SK-N-SH (cell line): Measurements from ENCODE around the gene SLC25A26. TPM values are rescaled to one million over a fixed set of nuclear protein-coding genes. Genes with fewer than 3 reads are reported as not detected.

Experiments
- CTCF ChIA-PET: fragments of 300-600, 350-600 bp; formaldehyde crosslinking; extraction: SDS; loops from one replicate; lab custom pipeline; 2021; lab: Yijun Ruan, JAX
- POLR2A ChIA-PET: fragments of 350-600 bp; sonication (Branson Sonifier 250); formaldehyde crosslinking; extraction: SDS; loops from one replicate; lab custom pipeline; 2020; ENCODE audit warnings: antibody characterized with exemption, inconsistent platforms; lab: Yijun Ruan, JAX
- DNase-seq: peaks from one replicate; pipeline ENCODE4 v3.0.0; 2012
- H2AFZ ChIP-seq: fragments of 200-600 bp; sonication (generic); 2 replicates; pipeline ENCODE4 v1.8.1; 2016; ENCODE audit warnings: antibody characterized with exemption, mild to moderate bottlenecking, low read depth
- H3F3A ChIP-seq: fragments of 200-600 bp; sonication (generic); replicated peaks from 2 replicates; pipeline ENCODE3; 2016; ENCODE audit warnings: antibody characterized with exemption, mild to moderate bottlenecking; ENCODE audit not compliant: insufficient read depth
- H3K27ac ChIP-seq, 2 experiments: fragments of 200-500 bp in 1 of 2; fragments of 200-600 bp in 1 of 2; sonication (Bioruptor generic) in 1 of 2; sonication (generic), shearing (Covaris generic) in 1 of 2; 2 replicates each; pipeline versions ENCODE4 v1.5.1 to v1.6.1; 2014 to 2016; ENCODE audit warnings: low read depth in 2 of 2, inconsistent platforms in 1 of 2, low read length in 1 of 2, mild to moderate bottlenecking in 1 of 2, mixed read lengths in 1 of 2
- H3K27me3 ChIP-seq: fragments of 200-600 bp; sonication (generic), shearing (Covaris generic); 2 replicates; pipeline ENCODE4 v1.6.1; 2016; ENCODE audit warnings: mixed run types; ENCODE audit not compliant: insufficient read depth
- H3K36me3 ChIP-seq, 2 experiments: fragments of 200-500 bp in 1 of 2; fragments of 200-600 bp in 1 of 2; sonication (Bioruptor generic) in 1 of 2; sonication (generic) in 1 of 2; replicated peaks in 1 of 2; 2 replicates each; pipeline versions ENCODE3 to v1.5.1; 2014 to 2016; ENCODE audit warnings: low read length in 1 of 2, mild to moderate bottlenecking in 1 of 2; ENCODE audit not compliant: insufficient read depth in 2 of 2, control insufficient read depth in 1 of 2
- H3K4me1 ChIP-seq, 2 experiments: fragments of 200-500 bp in 1 of 2; fragments of 200-600 bp in 1 of 2; sonication (Bioruptor generic) in 1 of 2; sonication (generic), shearing (Covaris generic) in 1 of 2; 2 replicates each; pipeline versions ENCODE4 v1.5.1 to v1.6.1; 2014 to 2016; ENCODE audit warnings: low read depth in 1 of 2, low read length in 1 of 2, mixed run types in 1 of 2; ENCODE audit not compliant: insufficient read depth in 2 of 2, control insufficient read depth in 1 of 2
- H3K4me2 ChIP-seq: fragments of 200-600 bp; sonication (generic), shearing (Covaris generic); 2 replicates; pipeline ENCODE4 v1.6.1; 2017; ENCODE audit warnings: mixed run types
- H3K4me3 ChIP-seq, 2 experiments: fragments of 200-500 bp in 1 of 2; fragments of 200-600 bp in 1 of 2; sonication (Bioruptor generic) in 1 of 2; sonication (generic), shearing (Covaris generic) in 1 of 2; 2 replicates each; pipeline versions ENCODE4 v1.5.1 to v1.8.1; 2014 to 2016; ENCODE audit warnings: low read depth in 2 of 2, inconsistent platforms in 1 of 2, low read length in 1 of 2, mild to moderate bottlenecking in 1 of 2, mixed read lengths in 1 of 2, moderate library complexity in 1 of 2
- H3K79me2 ChIP-seq: fragments of 200-600 bp; sonication (generic); 2 replicates; pipeline ENCODE4 v1.8.1; 2017; ENCODE audit warnings: mild to moderate bottlenecking; ENCODE audit not compliant: insufficient read depth
- H3K9ac ChIP-seq: fragments of 200-600 bp; sonication (generic); 2 replicates; pipeline ENCODE4 v1.6.1; 2017; ENCODE audit warnings: mixed run types
- H3K9me2 ChIP-seq: fragments of 200-600 bp; sonication (generic); 2 replicates; pipeline ENCODE4 v1.6.1; 2017; ENCODE audit warnings: mixed run types
- H3K9me3 ChIP-seq: fragments of 200-600 bp; sonication (generic); 2 replicates; pipeline ENCODE4 v1.6.1; 2017; ENCODE audit warnings: mixed run types, mild to moderate bottlenecking, moderate library complexity
- H4K20me1 ChIP-seq: fragments of 200-600 bp; sonication (generic); 2 replicates; pipeline ENCODE4 v1.6.1; 2017; ENCODE audit warnings: mild to moderate bottlenecking, mixed run types; ENCODE audit not compliant: insufficient read depth
- ELF1 ChIP-seq: IDR thresholded peaks from 2 replicates; pipeline ENCODE4 v1.4.0; 2012
- EZH2phosphoT487 ChIP-seq: fragments of 200-600 bp; sonication (generic); IDR thresholded peaks from 2 replicates; pipeline ENCODE4 v1.6.1; 2017; ENCODE audit warnings: low read depth, mixed run types, mild to moderate bottlenecking, antibody characterized with exemption, moderate library complexity, borderline replicate concordance
- GABPA ChIP-seq: IDR thresholded peaks from 2 replicates; pipeline ENCODE4 v1.4.0; 2012; ENCODE audit warnings: low read depth, mild to moderate bottlenecking
- MEF2A ChIP-seq: IDR thresholded peaks from 2 replicates; pipeline ENCODE4 v1.4.0; 2012; ENCODE audit warnings: low read depth, borderline replicate concordance
- NFIC ChIP-seq: IDR thresholded peaks from 2 replicates; pipeline ENCODE4 v1.4.0; 2012; ENCODE audit warnings: borderline replicate concordance
- NRF1 ChIP-seq: IDR thresholded peaks from 2 replicates; pipeline ENCODE4 v1.6.1; 2012; ENCODE audit warnings: low read depth, mild to moderate bottlenecking, low read length
- POLR2AphosphoS5 ChIP-seq: IDR thresholded peaks from 2 replicates; pipeline ENCODE4 v1.6.1; 2012; ENCODE audit warnings: low read depth, low read length
- RAD21 ChIP-seq: IDR thresholded peaks from 2 replicates; pipeline ENCODE4 v1.6.1; 2012; ENCODE audit warnings: mild to moderate bottlenecking, low read length
- RCOR1 ChIP-seq: fragments of 150-350 bp; IDR thresholded peaks from 2 replicates; pipeline ENCODE4 v1.6.1; 2017; ENCODE audit warnings: antibody characterized with exemption, low read length
- RFX5 ChIP-seq: IDR thresholded peaks from 2 replicates; pipeline ENCODE4 v1.6.1; 2012; ENCODE audit warnings: mild to moderate bottlenecking, improper control_type of control experiment, low read length
- SMC3 ChIP-seq: IDR thresholded peaks from 2 replicates; pipeline ENCODE4 v1.6.1; 2012; ENCODE audit warnings: low read depth, low read length, improper control_type of control experiment
- TAF1 ChIP-seq: IDR thresholded peaks from 2 replicates; pipeline ENCODE4 v1.6.1; 2012; ENCODE audit warnings: low read depth, mild to moderate bottlenecking, low read length, moderate library complexity, borderline replicate concordance
- TCF12 ChIP-seq: IDR thresholded peaks from 2 replicates; pipeline ENCODE4 v1.4.0; 2012
- TEAD4 ChIP-seq: IDR thresholded peaks from 2 replicates; pipeline ENCODE4 v1.4.0; 2012; ENCODE audit warnings: mild to moderate bottlenecking, borderline replicate concordance; ENCODE audit not compliant: insufficient read depth
- YY1 ChIP-seq: IDR thresholded peaks from 2 replicates; pipeline ENCODE4 v1.4.0; 2012; ENCODE audit warnings: low read depth, mild to moderate bottlenecking
- WGBS: methylation state at CpG from one replicate; pipeline ENCODE4 v1.1.6; 2017; ENCODE audit warnings: low lambda C conversion rate; 5-methylcytosine and 5-hydroxymethylcytosine counted together
- polyA plus RNA-seq, 3 experiments: library from polyadenylated mRNA; depleted of rRNA; stranded (reverse); fragments of >200 nt; gene quantifications; 2 replicates each; pipeline ENCODE4 v1.2.3, GENCODE V29; 2012
- TF ChIP-seq, protein P1 (sequence below): IDR thresholded peaks from 2 replicates; pipeline ENCODE4 v1.4.0; 2012; ENCODE audit warnings: low read depth, borderline replicate concordance
- TF ChIP-seq, protein P2 (sequence below): IDR thresholded peaks from 2 replicates; pipeline ENCODE4 v1.6.1; 2012; ENCODE audit warnings: mild to moderate bottlenecking, low read depth, low read length, moderate library complexity
- TF ChIP-seq, protein P3 (sequence below): IDR thresholded peaks from 2 replicates; pipeline ENCODE4 v1.4.0; 2012; ENCODE audit warnings: low read depth

SLC25A26 gene
- polyA plus RNA-seq, 1 of the 3 experiments (the other 2 are of a cell fraction): 31.8 TPM

DNA sequence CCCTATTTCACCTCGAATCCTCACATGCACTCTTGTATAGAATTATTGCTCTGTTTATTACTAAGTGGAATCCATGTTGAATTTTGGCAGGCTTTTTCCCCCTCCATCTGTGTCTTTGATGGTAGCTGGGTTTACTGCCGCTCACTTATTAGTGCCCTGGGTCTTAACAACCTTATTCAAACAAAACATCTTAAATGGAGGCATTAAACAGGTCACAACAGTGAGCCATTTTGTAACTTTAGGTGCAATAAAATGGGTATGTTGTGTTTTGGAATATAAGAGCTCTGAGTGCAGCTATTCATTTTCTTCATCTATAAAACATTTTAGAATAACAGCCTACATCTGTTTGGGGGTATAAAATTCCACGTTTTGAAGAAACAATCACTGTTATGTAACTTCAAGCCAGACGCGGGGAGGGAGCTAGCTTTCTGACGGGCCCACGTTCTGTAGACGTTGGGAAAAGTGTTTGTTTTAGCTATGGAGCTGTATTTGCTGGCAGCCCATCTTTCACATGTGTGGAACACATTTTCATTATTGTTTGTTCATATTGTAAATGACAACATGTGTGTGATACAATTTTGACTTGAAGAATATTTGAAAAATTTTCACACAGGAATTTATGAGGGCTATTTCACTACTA lies 122.0 kb downstream of the SLC25A26 start:
- no peak for TF ChIP-seq GABPA
- TF ChIP-seq, protein P1, sequence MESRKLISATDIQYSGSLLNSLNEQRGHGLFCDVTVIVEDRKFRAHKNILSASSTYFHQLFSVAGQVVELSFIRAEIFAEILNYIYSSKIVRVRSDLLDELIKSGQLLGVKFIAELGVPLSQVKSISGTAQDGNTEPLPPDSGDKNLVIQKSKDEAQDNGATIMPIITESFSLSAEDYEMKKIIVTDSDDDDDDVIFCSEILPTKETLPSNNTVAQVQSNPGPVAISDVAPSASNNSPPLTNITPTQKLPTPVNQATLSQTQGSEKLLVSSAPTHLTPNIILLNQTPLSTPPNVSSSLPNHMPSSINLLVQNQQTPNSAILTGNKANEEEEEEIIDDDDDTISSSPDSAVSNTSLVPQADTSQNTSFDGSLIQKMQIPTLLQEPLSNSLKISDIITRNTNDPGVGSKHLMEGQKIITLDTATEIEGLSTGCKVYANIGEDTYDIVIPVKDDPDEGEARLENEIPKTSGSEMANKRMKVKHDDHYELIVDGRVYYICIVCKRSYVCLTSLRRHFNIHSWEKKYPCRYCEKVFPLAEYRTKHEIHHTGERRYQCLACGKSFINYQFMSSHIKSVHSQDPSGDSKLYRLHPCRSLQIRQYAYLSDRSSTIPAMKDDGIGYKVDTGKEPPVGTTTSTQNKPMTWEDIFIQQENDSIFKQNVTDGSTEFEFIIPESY: no peak
- no peak for TF ChIP-seq ELF1
- TF ChIP-seq EZH2phosphoT487: no peak
- TF ChIP-seq YY1: no peak
- TF ChIP-seq TEAD4: no peak
- TF ChIP-seq TAF1: no peak
- TF ChIP-seq, protein P2, sequence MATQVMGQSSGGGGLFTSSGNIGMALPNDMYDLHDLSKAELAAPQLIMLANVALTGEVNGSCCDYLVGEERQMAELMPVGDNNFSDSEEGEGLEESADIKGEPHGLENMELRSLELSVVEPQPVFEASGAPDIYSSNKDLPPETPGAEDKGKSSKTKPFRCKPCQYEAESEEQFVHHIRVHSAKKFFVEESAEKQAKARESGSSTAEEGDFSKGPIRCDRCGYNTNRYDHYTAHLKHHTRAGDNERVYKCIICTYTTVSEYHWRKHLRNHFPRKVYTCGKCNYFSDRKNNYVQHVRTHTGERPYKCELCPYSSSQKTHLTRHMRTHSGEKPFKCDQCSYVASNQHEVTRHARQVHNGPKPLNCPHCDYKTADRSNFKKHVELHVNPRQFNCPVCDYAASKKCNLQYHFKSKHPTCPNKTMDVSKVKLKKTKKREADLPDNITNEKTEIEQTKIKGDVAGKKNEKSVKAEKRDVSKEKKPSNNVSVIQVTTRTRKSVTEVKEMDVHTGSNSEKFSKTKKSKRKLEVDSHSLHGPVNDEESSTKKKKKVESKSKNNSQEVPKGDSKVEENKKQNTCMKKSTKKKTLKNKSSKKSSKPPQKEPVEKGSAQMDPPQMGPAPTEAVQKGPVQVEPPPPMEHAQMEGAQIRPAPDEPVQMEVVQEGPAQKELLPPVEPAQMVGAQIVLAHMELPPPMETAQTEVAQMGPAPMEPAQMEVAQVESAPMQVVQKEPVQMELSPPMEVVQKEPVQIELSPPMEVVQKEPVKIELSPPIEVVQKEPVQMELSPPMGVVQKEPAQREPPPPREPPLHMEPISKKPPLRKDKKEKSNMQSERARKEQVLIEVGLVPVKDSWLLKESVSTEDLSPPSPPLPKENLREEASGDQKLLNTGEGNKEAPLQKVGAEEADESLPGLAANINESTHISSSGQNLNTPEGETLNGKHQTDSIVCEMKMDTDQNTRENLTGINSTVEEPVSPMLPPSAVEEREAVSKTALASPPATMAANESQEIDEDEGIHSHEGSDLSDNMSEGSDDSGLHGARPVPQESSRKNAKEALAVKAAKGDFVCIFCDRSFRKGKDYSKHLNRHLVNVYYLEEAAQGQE: no peak
- TF ChIP-seq SMC3: no peak
- TF ChIP-seq MEF2A: no peak
- no peak for TF ChIP-seq NRF1
- TF ChIP-seq, protein P3, sequence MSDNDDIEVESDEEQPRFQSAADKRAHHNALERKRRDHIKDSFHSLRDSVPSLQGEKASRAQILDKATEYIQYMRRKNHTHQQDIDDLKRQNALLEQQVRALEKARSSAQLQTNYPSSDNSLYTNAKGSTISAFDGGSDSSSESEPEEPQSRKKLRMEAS: no peak
- no peak for TF ChIP-seq RFX5
- TF ChIP-seq TCF12: no peak
- no peak for TF ChIP-seq POLR2AphosphoS5
- no peak for TF ChIP-seq RAD21
- TF ChIP-seq RCOR1: no peak
- no peak for TF ChIP-seq NFIC
- Histone ChIP-seq H3K27me3 (no peaks in the 10 kb centered on the region), H3K36me3 (no peaks in the 10 kb centered on the region), H3K4me1 (no peaks in the 10 kb centered on the region; a peak in 1 of 4 replicates), H3K79me2 (no peaks in the 10 kb centered on the region; the same call in 1 of the 2 replicates), H3K27ac (no peak overlapping the region), H3K4me2 (no peak overlapping the region), H3K9me2 (no peaks in the 10 kb centered on the region), H3K4me3 (no peak overlapping the region), H3F3A (peaks cover 9% of the 10 kb centered on the region), H3K9me3 (no peaks in the 10 kb centered on the region), H4K20me1 (no peaks in the 10 kb centered on the region), H3K9ac (no peak overlapping the region), H2AFZ (no peak overlapping the region)
- ChIA-PET POLR2A (no interaction called here), CTCF (interaction anchor here (0.6 to 1.6 kb wide), 4 partner anchors 34 to 475 kb away, joined by 3 to 6 read pairs (median 4); no protein-coding TSS in a partner anchor)
- 81% methylated on average over 8 of the region's 8 CpGs for WGBS
- DNase-seq: no peak
